Neural progenitor cell (in vitro differentiated cells): ENCODE data around the gene HNF1B.

Source experiments
- CTCF ChIP-seq: fragments of 200-600 bp; sonication (generic); IDR thresholded peaks from 2 replicates; pipeline ENCODE4 v1.5.1; 2017; ENCODE audit warnings: antibody characterized with exemption, mild to moderate bottlenecking
- EZH2 ChIP-seq: fragments of 200-600 bp; sonication (generic); IDR thresholded peaks from 2 replicates; pipeline ENCODE4 v1.6.1; 2017; ENCODE audit warnings: antibody characterized with exemption, mild to moderate bottlenecking, moderate library complexity
- EZH2phosphoT487 ChIP-seq: fragments of 200-600 bp; sonication (generic); IDR thresholded peaks from 2 replicates; pipeline ENCODE4 v1.6.1; 2017; ENCODE audit warnings: antibody characterized with exemption

GRCh38 chr17:37744633-37744927 lies 279 bp downstream of the HNF1B start:
- TF ChIP-seq CTCF (no peak), EZH2phosphoT487 (peak; percentile 14), EZH2 (peak; percentile 56)
